A549 (cell line): ENCODE data around the gene SS18L1.

Experiments used
- MAZ ChIP-seq: fragments of 150-350 bp; IDR thresholded peaks from 2 replicates; pipeline ENCODE4 v1.6.1; 2014; ENCODE audit warnings: antibody characterized with exemption, low read depth, low read length, borderline replicate concordance
- SMC3 ChIP-seq: fragments of >200 bp; sonication (Bioruptor Twin); formaldehyde crosslinking; IDR thresholded peaks from 3 replicates; pipeline ENCODE4 v1.6.1; 2018; ENCODE audit warnings: inconsistent platforms

DNA sequence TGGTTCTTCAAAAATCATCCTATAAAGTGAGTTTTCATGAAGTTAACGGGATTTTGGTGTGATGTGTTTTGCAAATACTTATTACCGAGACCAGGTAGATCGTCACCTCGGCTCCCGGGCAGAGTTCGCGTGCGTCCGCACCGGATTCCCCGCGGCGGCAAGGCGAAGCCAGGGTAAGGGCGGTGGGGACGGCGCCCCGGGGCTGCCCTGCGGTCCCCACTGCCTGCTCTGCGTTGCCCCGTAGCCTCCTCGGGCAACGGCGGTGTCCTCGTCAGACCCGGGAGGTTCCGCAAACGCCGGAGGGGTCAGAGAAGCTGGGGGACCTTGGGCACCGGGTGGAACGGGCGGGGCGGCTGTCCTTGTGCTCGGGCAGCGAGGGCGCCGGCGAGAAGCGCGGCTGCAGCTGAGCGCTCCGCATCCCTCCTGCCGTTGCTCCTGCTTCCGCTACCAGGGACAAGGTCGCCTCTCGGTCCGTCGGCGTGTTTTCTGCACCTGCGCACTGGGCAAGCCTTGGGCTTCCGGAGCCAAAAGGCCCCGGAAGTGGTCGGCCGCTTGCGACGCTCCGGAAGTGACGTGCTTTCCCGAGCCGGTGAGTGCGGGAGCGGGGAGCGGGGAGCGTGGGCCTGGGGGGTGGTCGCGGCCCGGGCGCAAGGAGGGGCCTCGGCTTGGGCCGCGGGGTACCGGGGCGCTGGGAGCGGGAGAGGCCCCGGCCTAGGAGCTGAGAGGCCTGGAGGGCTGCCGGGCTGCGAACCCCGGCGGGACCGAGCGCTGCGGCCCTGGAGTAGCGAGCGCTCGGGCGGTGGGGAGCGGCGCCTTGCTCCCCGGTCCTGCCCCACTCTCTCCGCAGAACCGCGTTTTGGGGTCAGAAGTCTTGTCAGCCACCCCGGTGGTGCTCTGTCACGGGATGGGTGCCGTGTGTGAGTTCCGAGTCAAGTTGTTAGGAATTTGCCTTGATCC is 39.2 kb downstream of the SS18L1 start, which contains the start of gene MTG2:
- TF ChIP-seq MAZ, result no peak
- no peak for TF ChIP-seq SMC3
